Stimulated activated CD8-positive, alpha-beta memory T cell treated with anti-CD3 and anti-CD28 coated beads, Interleukin-2, amount 100 ng/mL, for 48 hours (primary cell): ENCODE data around the gene RDH5.
A peak's percentile ranks its signal among the peaks of the same experiment; 100 is the strongest.
"Not testable (repeated sequence)": the region's sequence is repeated elsewhere in the genome, so short reads cannot be mapped to it uniquely, and the experiment has no call there.

Source experiments
- DNase-seq, 2 donors: peaks; one replicate each; pipeline ENCODE4 v3.0.0-alpha.2; 2020; ENCODE audit warnings: low read depth in 2 of 2

RDH5 gene

GRCh38 chr12:55745361-55746173, 25.4 kb downstream of the RDH5 start:
- no peak for DNase-seq

- no peak for DNase-seq
Observed at GRCh38 chr12:55746174-55746912, 26.1 kb downstream of the RDH5 start.

GRCh38 chr12:55746913-55747231, 26.7 kb downstream of the RDH5 start:
- DNase-seq: no peak

GRCh38 chr12:55748230-55748993, 28.2 kb downstream of the RDH5 start:
- DNase-seq: no peak

GRCh38 chr12:55755246-55755645, 35.1 kb downstream of the RDH5 start:
- DNase-seq: no peak

GRCh38 chr12:55757701-55758100, 37.5 kb downstream of the RDH5 start:
- DNase-seq: no peak

GRCh38 chr12:55758575-55758974, 38.4 kb downstream of the RDH5 start:
- DNase-seq: not testable (repeated sequence)

- peak in 1 of 2 donors; percentile 46 for DNase-seq
Observed at GRCh38 chr12:55760663-55761062, 40.5 kb downstream of the RDH5 start.

- DNase-seq: no peak
Observed at GRCh38 chr12:55762646-55763045, 42.5 kb downstream of the RDH5 start.

- DNase-seq: no peak
Observed at GRCh38 chr12:55765736-55766290, 45.6 kb downstream of the RDH5 start.

- no peak for DNase-seq
Observed at GRCh38 chr12:55767156-55767555, 47.0 kb downstream of the RDH5 start.

GRCh38 chr12:55771736-55772135, 51.5 kb downstream of the RDH5 start:
- DNase-seq: no peak
